IMR-90 (cell line): ENCODE results near the gene NDUFA9.

Experiments
- CTCF ChIP-seq: conservative IDR thresholded peaks from 2 replicates; pipeline ENCODE4 v1.5.1; 2012; ENCODE audit warnings: mild to moderate bottlenecking, low read depth, low read length, improper control_type of control experiment
- FOS ChIP-seq: fragments of 150-350 bp; IDR thresholded peaks from 2 replicates; pipeline ENCODE4 v1.6.1; 2016; ENCODE audit warnings: low read depth, low read length

GRCh38 chr12:4610481-4610880 lies 38.4 kb upstream of the NDUFA9 start:
- no peak for TF ChIP-seq FOS
- TF ChIP-seq CTCF: no peak
